Skin of body (tissue), 2 donors: Measurements from ENCODE around the gene STK17B. TPM values are rescaled to one million over a fixed set of nuclear protein-coding genes. Genes with fewer than 3 reads are reported as not detected.
"Not testable (repeated sequence)": the region's sequence is repeated elsewhere in the genome, so short reads cannot be mapped to it uniquely, and the experiment has no call there.

Experiments
- DNase-seq: peaks from one replicate; lab custom pipeline; 2025; lab: John Stamatoyannopoulos, UW
- total RNA-seq: library from RNA; depleted of rRNA; stranded (reverse); fragments of >200 nt; gene quantifications from one replicate; pipeline ENCODE4 v1.2.3, GENCODE V29; 2014

STK17B gene
- total RNA-seq = 32.4 TPM

DNA sequence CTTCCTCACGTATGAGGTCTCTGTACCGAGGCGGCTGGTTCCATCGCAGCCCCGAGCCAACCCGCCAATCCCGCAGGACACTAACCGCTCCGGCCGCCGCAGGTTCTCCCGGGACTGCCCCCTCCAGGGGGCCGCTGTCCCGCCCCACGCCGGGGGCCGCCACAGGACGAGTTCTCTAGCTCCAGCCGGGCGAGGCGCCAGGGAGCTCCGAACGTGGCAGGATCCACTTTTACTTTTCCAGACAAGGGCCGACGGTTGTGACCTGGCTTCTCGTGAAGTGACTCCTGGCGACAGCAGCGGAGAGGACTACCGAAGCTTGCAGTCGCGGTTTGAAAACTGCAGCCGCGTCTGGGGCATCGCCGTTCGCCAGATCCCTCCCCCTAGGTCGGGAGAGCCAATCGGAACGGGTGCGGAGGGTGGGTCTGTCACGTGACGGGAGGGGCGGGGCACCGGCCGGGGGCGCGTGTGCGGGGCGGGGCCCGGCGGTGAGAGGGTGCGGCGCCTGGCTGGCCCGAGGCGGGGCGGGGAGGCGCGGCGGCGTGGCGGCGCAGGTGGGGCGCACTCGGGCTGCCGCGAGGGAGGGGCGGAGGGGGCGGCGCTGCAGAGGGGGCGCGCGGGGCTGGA lies at the start of gene STK17B:
Gene STK17B, minus strand, starts transcription at position 331 of the 624 bp plus-strand sequence. CDS start 8,195 bp downstream, outside the sequence.
- DNase-seq = peak; percentile 80

DNA sequence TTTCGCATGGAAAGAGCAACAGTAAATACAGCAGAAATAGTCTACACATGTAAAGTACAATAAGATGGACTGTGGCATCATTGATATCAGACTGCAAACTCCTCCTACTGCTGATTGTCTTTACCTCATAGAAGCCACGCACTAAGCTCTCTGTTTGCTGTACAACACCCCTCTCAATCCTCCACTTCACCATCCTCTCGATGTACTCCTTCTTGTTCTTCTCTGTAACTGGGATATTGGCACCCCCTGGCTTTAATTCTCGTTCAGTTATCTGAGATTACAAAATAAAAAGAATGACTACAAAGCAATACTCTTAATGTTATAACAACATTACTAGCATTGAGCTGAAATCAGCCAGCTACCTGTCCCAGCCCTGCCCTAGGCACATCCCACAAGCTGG lies 49.3 kb upstream of the STK17B start:
- no peak for DNase-seq

DNA sequence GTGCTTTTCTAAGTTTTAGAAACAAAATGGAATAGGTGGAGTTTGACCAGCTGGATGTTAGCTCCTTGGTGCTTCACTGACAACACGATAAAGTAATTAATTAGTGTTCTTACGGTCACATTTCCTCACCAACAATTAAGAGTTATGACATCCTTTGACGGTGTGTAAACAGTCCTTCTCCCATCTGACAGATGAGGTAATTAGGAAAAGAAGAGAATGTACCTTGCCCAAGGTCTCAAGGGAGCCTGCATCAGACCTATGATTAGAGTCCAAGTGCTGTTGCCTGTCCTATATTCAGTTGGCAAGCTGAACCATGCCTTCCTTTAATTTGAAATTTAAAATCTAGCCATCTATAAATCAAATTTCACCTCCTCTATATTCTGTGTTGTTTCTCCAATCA lies 48.3 kb upstream of the STK17B start:
- no peak for DNase-seq

DNA sequence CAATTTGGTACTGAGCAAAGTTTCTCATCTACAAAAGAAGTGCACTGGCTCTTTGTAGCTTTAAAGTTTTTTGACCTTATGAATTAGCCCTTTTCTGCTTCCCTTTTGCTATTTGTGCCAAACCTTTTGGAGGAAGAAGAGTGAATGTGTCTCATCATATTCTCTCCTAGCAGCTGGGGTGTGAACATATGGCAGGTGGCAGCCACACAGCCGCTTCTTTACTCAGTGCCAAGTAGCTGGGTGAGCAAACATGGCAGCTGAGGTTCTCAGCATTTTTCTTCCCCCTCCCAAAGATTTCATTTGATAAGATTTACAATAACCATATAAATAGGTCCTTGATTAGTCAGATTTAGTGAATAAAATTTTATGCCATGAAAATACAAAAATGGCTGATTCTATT lies 46.7 kb upstream of the STK17B start:
- DNase-seq = no peak

DNA sequence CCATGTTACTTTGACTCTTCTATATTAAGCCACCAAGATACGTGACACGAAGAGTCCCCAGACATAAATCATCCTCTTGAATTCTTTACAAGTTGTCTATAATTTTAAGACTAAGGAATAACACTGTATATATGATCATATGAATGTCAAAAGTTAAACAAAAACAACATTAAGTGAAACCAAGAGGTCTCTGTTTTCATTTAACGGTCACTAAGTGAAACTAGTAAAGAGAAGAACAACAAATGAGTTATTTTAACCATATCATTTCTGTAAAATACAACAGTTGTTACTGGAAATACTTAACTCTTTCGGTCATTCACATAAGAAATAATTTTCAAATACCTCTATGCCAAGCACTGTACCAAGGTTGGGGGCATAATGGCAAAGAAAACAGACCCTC lies 45.7 kb upstream of the STK17B start:
- DNase-seq = no peak

DNA sequence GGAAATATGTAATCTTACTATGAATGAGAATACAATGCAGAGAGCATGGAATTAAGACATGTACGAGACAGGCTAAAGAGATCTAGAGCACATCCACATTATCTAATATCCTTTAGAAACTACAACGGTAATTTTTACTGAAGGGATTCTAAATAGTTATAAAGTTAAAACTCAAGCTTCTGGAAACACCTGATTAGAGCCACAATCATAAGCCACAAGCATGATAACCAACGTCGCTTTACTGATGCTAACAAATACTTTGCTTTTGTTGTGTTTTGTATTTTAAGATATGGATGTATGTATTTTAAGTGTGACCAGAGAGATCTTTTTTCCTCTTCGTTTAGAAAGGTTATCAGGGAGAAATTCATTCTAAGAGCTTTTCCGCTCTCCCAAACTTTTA lies 44.0 kb upstream of the STK17B start:
- DNase-seq = no peak

DNA sequence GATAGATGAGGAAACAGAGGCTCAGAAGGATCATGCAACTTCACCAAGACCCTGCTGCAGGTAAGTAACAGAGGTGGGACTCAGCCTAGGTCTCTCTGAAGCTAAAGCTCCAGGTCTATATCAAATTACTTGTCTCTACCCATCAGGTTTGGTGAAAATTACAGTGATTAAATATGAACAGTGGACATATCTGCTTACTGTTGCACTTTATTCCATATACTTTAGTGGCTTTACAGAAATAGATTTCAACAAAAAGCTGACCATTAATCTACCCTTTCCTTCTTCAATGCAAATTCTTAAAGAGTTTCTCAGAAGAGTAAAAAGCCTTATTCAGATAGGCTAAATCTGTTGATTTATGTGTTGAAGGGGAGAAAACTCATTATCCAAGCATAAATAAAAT lies 42.8 kb upstream of the STK17B start:
- DNase-seq = no peak

DNA sequence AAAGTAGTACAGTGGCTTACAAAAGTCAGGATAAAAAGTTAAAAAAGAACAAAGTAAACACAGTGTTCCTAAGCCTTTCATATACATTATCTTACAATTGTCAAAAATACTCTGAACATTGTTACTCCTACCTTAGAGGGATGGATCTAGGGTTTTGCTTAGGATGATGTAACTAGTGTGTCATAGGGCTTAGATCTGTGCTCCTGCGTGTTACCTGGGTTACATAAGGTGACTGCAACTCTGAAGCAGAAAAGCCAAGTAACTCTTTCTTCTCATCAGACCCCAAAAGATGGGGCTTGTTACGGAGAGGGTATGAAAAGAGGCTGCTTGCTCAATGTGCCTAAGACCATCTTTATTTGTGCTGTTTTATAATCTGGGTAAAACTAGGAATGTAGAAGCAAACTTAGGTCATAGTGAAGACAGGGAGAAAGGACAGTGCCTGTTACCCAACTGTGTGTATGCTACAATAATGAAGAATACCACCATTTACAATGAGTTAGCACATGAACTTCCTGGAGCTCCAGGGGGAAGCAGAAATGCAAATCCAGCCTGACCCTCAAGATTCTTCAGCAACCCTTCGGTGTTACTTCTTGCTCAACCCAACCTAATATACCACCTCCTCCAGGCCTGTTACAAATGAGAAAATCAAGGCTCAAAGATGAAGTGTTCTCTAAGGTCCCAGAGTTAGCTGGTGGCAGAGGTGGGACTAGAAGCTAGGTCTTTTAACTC lies 42.0 kb upstream of the STK17B start:
- no peak for DNase-seq

DNA sequence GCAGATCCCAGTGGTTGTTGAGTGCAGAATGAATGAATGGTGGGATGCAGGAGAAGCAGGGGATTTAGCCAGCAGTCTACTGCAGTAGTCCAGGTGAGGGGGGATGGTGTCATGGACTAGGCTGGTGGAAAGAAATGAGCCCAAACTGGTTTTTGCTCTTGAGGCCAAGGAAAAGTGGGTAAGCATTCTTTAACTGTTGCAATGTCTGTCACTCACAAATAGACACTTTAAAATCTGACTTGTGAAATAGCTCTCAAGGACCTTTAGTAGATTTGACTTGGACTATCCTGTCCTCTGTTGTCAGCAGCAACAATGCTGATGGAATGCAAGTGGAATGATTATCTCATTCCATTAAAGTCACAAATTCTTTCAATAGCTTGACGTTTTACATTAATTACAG lies 37.5 kb upstream of the STK17B start:
- DNase-seq = no peak

DNA sequence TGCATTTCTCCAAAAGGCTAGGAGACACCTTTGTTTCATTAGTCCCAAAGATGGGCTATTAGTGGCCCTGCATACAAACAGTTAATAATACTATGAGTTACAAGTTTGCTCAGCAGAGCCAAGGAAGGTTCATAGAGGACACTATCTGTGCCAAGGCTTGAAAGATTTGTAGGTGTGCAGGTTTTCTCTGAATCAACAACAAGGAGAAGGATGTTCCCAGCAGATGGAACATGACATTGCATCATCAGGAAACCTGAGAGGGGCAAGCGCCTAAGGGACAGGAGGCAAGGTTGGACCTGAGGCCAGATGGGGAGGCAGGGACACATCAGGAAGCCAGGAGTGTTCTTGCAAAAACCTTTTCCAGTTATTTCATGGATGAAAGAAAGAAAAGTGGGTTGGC lies 35.4 kb upstream of the STK17B start:
- no peak for DNase-seq

DNA sequence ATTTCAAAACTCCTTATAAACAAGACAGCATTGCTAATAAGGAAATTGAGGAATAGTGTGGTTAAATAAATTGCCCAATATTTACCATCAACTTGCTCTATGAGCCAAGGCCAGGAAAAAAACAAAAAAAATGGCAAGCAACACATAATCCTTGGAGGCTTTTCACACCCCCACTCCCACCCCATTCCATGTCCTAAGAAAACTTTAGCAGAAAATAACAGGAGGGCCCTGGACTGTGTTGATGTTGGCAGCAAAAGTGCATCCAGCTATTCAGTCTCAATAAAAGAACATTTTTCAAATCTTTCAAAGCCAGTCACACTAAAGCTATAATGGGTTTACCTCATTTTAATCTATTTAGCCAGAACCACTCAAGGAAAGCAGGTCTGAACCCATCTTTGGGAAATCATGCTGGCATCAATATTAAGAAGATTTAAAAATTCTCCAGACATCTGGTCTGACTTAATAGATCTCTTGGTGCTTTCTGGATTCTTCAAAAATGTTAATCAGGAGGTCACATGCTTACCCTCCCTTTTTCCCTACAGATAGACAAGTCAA lies 34.6 kb upstream of the STK17B start:
- DNase-seq = no peak

DNA sequence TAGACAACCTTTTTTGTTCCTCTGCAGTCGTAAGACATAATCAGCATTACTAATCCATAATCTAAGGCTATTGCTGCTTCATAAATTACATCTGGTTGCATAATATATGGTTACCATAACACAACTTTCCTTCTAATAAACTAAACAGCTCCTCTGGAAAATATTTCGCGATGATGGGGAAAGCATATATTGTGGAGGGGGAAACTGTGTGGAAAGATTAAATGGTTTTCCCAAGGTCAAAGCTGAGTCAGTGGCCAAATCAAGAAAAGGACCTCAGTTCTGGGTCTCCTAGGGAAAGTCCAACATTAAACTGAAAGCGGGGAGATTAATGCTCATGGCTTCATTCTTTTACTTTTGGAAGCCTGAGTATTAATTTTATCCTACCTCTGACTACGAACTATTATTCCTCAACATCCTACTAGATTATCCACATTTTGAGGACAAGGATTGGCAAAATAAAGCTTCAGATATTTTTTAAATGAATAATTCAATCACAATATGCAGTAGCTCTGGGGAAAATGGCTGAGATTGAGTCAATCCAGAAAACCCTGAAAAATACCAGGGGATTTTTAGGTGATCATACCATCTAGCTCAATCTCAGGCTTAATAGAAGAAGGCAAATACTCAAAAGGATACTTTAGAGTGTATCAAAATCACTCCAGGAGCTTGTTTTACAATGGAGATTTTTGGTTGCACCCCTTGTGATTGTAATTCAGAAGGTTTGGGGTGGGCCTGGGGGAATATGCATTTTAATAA lies 33.8 kb upstream of the STK17B start:
- DNase-seq = no peak

DNA sequence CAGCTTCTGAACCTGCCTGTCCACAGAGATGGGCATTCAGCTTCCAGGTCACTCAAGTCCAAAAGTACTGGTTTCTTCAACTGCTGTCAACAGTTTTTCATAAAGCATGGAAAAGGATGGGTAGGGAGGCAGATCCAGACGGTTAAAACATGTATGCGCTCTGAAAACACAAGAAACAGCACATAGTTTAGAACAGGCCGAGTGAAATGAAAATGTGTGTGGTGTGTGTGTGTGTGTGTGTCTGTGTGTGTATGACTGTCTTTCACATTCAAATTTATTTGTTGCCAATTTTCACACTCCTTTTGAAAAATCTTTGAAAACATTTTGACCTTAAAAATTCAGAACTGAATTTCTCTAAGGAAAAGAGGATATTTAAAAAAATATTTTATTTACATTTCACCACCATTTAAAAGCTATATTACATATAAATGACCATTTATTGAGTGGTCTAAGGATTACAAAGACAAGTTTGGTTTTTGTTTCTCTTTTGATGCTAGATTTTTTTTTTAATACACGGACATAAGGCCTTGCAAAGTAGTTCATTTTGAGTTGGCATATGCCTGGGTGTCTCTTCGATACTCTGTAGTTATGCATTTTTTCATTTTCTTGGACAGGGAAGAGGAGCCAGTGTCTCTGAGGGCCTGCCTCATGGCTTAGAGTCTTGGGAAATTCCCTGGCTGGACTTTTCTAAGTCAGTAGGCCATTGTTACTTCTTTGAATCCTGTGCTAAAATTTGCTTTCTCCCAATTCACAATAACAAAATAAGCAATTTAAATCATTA lies 30.0 kb upstream of the STK17B start:
- no peak for DNase-seq

DNA sequence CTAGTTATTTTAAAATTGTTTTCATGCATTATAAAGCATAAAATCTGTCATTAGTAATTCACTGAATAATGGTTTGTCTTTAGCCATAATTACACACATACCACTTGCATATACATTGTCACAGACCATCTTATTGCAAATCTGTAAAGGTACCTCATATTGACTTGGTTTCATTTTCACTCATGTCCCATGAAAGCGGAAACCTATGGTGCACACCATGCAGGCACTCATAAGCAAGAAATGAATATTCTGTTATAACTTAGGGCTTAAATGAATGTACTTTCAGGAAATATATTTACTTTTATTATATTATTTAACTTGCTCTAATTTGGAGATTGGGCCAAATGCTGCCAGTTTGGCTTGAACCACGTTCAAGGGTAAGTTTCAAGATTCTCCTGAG lies 29.2 kb upstream of the STK17B start:
- DNase-seq = no peak

DNA sequence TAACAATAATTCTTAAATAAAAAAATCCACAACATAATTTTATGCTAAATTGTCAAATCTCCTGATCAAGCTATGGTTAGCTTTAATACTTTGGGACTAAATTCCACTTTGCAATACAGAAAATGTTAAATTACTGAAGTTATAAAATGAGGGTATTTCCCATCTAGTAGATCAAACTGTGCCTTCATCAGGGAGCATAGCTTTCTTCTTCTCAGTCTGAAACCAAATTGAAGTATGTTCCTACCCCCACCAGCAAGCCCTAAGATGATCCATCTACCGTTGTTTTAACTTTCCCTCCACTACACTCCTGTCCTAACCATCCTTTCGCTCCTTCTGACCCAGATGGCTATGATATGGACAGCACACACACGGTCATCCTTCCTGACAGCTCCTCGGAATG lies 24.4 kb upstream of the STK17B start:
- DNase-seq = no peak

DNA sequence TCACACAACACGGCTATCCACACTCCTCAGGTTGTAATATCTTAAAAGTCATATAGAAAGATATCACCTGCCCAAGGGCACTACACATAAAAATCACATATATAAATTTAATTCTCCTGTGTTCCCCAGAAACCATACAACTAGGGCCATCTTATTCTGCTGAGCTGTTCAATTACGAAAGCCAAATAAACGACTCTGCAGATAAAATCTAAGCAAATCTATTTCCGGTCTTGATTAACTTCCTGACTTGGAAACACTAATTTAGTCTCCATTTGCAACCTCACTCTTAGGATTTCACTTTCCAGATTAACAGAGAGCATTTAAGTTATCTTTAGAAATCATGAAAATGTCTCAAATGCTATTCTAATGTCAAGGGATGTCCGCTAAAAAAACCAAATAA lies 23.9 kb upstream of the STK17B start:
- no peak for DNase-seq

DNA sequence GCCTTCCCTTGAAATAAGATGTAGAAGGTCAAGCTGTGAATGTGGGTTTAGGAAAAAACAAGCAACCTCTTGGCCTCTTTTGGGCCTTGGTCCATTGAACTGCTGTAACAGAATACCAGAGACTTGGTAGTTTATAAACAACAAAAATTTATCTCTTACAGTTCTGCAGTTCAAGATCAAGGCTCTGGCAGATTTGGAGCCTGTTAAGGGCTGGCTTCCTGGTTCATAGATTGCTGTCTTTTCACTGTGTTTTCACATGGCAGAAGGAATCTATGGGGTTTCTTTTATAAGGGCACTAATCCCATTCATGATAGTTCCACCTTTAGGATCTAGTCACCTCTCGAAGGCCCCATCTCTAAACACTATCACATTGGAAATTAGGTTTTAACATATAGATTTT lies 20.2 kb upstream of the STK17B start:
- no peak for DNase-seq

DNA sequence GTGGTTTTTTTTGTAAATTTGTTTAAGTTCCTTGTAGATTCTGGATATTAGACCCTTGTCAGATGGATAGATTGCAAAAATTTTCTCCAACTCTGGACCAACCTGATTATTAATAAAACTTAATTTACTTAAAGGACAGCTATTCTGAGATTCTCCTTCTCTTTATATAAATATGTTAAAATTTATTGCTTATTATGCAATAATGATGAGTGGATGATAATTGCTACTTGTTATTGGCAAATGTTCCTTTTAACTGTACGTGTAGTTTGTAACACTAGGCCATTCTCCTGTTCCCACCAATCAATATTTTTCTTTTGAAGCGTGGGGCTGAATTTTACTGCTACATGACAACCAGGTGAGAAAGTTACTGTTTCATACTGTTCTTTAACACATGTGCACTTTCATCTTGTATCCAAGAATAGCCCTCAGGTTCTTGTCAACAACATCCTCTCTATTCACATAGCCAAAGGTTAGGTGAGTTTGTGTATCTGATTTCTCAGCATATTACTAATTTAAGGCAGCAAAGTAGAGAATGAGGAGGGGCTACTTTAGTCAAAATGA lies 16.6 kb upstream of the STK17B start:
- no peak for DNase-seq

DNA sequence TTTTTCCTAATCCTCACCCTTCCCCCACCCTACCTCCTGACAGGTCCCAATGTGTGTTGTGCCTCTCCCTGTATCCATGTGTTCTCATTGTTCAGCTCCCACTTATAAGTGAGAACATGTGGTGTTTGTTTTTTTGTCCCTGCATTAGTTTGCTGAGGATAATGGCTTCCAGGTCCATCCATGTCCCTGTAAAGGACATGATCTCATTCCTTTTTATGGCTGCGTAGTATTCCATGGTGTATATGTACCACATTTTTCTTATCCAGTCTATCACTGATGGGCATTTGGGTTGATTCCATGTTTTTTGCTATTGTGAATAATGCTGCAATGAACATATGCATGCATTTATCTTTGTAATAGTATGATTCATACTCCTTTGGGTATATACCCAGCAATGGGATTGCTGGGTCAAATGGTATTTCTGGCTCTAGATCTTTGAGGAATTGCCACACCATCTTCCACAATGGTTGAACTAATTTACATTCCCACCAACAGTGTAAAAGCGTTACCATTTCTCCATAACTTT lies 15.9 kb upstream of the STK17B start:
- not testable (repeated sequence) for DNase-seq

DNA sequence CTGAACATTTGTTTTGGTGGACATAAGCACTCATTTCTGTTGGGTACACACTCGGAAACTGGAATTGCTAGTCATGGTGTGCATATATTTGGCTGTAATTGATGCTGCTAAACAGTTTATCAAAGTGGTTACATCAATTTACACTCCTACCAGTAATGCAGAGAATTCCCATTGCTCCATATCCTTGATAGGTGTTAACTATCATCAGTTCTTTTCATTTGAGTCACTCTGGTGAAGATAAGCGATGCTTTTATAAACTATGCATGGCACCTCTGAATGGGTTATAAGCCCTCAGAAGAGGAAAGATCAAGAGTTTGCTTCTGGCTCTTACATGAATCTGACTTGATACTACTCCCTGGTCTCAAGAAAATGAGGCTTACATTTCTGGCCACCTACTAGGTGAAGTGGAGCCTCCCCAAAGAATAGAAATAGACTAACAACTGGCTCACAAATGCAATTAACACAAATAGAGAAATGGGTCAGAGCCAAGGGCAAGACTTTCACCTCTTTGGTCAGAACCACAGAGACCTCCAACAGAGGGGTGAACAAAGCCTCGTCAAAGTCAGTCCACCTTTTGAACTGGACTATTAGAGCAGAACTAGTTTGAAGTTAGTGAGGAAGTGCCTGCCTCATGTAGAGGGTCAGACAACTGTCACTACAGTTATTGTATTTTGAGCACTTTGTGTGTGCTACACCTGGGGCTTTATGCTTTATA lies 15.0 kb upstream of the STK17B start:
- DNase-seq = no peak
